HG03521 (cell line): Measurements from ENCODE around the gene UMAD1.
A peak's percentile ranks its signal among the peaks of the same experiment; 100 is the strongest.
"Not testable (repeated sequence)": the region's sequence is repeated elsewhere in the genome, so short reads cannot be mapped to it uniquely, and the experiment has no call there.

Experiments used
- ATAC-seq: cut with Tn5 transposase; IDR thresholded peaks from one replicate; pipeline ENCODE4 v1.9.1; 2021; ENCODE audit warnings: mild to moderate bottlenecking, moderate library complexity; ENCODE audit not compliant: unreplicated experiment

The UMAD1 gene

DNA sequence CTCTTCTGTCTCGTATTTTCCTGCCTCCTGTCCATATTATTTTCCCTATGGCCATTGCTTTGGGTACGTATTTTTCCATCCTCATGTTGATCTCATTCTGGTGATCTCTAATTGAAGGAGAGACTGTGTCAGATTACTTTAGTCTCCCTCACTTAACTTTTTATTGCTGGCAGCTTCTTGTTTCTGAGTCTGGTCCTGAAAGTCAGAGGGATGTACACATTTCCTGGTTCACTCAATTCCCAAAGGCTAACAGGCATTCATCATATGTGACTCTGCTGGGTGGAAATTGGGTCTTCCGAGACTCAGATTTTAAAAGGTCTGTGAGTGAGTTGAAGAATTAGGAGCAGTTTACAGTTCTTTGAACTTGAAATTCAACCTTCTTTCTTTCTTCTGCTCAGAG is 10.9 kb downstream of the UMAD1 start:
- ATAC-seq, result no peak

- ATAC-seq, result no peak
These were observed 12.4 kb downstream of the UMAD1 start for GRCh38 chr7:7652798-7653540.

DNA sequence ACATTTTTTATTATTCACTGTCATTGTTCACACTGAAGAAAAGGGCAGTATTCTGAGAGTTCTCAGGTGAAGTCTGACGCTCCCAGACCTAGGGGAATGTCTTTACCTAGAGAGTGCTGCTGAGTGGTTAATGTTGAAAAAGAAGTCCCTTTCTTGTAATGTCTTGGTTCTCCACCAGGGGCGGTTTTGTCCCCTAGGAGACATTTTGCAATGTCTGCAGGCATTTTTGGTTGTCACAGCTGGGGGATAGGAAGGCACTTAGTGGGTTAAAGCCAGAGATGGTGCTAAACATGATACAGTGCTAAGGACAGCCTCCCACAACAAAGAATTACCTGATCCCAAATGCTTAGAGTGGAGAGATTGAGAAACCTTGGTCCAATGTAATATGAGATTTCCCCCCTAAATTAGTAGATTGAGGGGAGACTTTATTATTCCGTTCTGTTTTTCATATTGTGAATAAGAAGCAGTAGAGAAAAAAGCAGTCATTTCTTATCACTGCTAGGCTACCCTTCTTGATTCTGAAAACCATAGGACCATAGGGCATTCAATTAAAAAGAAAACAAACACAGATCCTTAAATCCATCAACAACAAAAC is 13.1 kb downstream of the UMAD1 start:
- ATAC-seq, result no peak

- ATAC-seq, result no peak
These were observed 14.6 kb downstream of the UMAD1 start for GRCh38 chr7:7654964-7655715.

DNA sequence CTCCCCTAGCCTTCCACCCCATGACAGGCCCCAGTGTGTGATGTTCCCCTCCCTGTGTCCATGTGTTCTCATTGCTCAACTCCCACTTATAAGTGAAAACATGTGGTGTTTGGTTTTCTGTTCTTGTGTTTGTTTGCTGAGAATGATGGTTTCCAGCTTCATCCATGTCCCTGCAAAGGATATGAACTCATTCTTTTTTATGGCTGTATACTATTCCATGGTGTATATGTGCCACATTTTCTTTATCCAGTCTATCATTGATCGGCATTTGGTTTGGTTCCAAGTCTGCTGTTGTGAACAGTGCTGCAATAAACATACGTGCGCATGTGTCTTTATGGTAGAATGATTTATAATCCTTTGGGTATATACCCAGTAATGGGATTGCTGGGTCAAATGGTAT is 15.9 kb downstream of the UMAD1 start:
- not testable (repeated sequence) for ATAC-seq

DNA sequence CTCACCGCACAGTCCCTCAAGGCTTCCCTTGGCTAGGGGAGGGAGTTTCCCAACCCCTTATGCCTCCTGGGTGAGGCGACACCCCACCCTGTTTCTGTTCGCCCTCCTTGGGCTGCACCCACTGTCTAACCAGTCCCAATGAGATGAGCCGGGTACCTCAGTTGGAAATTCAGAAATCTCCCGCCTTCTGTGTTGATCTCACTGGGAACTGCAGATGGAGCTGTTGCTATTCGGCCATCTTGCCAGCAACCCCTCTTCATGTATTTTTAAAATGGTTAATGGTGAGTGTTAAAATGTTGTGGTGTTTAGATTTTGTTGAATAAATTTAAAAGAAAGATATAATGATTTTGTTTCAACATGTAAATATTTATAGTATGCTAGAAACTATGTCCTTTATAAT is 22.0 kb downstream of the UMAD1 start:
- ATAC-seq, result no peak

- ATAC-seq, result no peak
These were observed 23.7 kb downstream of the UMAD1 start for GRCh38 chr7:7664291-7664690.

GRCh38 chr7:7665031-7665430 is 24.5 kb downstream of the UMAD1 start:
- ATAC-seq, result no peak

GRCh38 chr7:7667187-7667586 is 26.6 kb downstream of the UMAD1 start:
- no peak for ATAC-seq

DNA sequence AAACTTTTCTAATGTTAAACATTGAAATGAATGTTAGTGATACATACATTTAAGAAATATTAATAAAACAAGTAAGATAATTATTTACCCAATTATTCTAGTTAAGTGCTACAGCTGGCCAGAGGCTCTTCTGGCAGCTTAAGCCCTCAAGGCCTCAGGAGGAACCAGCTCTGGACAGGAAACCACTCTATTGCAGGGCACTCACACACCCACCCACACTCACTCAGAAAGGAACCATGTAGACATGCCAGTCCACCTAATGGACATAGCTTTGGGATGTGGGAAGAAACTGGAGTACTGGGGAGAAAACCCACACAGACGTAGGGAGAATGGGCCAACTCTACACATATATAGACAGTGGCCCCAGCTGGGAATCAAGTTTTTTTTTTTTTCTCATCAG is 28.2 kb downstream of the UMAD1 start:
- ATAC-seq, result no peak

- ATAC-seq, result no peak
These were observed 29.9 kb downstream of the UMAD1 start for GRCh38 chr7:7670490-7670889.

GRCh38 chr7:7671361-7671760 is 30.8 kb downstream of the UMAD1 start:
- no peak for ATAC-seq

GRCh38 chr7:7672545-7673239 is 32.1 kb downstream of the UMAD1 start:
- ATAC-seq, result no peak

- no peak for ATAC-seq
These were observed 32.6 kb downstream of the UMAD1 start for GRCh38 chr7:7673240-7673550.

- no peak for ATAC-seq
These were observed 35.1 kb downstream of the UMAD1 start for GRCh38 chr7:7675686-7676085.

GRCh38 chr7:7679640-7680039 is 39.1 kb downstream of the UMAD1 start:
- not testable (repeated sequence) for ATAC-seq

- peak; percentile 64 for ATAC-seq
These were observed 40.8 kb downstream of the UMAD1 start for GRCh38 chr7:7681191-7681935.

GRCh38 chr7:7681936-7682329 is 41.4 kb downstream of the UMAD1 start:
- no peak for ATAC-seq

- no peak for ATAC-seq
These were observed 42.3 kb downstream of the UMAD1 start for GRCh38 chr7:7682861-7683260.

DNA sequence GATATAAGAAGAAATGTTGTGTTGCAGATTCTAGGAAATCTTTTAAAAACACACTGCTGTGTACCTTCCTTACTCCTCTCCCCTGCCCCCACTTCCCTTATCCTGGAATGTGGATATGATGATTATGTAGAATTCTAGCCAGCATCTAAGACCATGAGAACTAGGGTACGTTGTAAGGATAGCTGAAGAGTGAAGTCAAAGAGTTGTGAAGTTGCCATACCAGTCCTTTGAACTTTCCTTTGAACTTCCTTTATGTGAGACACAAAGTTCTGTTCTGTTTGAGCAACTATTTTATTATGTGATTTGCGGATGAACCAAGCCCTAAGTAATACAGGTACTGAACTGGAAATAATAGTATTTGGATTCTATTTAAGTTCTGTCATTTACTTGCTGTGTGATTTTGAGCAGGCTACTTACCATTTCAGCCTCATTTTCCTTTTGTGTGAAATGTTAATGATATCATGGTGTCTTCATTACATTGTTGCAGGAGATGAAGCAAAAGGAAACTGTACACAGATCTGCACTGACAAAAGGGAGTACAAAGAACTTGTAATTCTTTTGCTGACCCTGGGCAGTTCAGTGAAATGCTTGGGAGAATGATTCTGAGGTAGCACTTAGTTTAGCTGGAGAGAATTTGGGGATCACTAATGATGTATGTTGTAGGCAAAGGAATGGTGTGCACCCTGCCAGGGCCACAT is 46.4 kb downstream of the UMAD1 start:
- ATAC-seq, result no peak
